Measurements from ENCODE around the gene RNF220.

The RNF220 gene

DNA sequence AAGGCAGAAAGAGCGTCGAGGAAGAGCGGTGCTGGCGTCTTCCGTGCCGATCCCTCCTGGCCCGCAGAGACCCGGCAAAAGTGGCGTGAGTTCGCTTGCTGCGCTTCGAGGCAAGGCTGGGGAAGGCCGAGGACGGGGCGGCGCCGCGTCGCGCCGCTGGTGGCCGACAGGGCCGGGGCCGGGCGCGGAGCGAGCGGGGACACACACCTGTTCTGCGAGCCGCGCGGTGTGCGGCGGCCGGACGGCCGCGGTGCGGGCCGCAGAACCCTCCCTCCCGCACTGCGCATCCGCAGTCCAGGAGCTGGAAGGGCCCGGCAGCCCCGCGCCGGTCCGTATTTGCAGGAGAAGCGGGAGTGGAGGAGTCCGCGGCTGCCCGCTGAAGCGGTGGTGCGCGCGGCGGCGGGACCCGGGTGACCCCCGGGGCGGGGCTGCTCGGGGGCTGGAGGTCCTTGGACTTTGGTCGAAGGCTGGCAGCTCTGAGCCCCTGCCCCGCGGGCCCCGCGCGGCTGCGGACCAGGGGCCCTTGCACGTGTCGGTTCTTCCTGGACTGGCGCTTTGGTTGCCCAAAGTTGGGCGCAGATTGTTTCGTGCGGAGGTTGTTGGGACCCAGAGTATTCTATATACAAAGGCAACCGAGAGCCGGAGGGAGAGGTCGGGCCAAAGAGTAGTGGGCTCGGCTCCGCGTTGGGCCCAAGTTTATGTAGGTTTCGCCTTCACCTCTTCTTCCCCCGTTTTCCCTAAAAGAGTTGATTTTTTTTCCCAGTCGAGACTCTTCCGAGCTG, 2.6 kb downstream of the RNF220 start:
- no peak for DNase-seq

DNA sequence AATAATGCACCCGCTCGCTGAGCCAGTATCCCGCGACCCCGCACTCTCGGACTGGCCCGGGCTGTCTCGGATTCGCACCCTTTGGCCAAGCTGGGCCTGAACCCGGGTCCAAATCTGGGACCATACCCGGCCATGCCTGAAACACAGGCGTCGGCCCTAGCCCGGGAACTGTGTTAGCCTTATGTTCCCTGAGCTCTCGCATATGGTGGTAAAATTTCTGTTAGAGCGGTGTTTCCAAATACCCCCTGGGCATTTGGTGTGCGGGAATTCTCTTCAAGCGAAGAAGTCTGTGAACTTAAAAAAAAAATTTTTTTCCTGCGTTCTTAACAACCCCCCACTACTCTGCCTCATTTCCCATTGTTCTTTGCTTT, 3.1 kb downstream of the RNF220 start:
- no peak for DNase-seq

DNA sequence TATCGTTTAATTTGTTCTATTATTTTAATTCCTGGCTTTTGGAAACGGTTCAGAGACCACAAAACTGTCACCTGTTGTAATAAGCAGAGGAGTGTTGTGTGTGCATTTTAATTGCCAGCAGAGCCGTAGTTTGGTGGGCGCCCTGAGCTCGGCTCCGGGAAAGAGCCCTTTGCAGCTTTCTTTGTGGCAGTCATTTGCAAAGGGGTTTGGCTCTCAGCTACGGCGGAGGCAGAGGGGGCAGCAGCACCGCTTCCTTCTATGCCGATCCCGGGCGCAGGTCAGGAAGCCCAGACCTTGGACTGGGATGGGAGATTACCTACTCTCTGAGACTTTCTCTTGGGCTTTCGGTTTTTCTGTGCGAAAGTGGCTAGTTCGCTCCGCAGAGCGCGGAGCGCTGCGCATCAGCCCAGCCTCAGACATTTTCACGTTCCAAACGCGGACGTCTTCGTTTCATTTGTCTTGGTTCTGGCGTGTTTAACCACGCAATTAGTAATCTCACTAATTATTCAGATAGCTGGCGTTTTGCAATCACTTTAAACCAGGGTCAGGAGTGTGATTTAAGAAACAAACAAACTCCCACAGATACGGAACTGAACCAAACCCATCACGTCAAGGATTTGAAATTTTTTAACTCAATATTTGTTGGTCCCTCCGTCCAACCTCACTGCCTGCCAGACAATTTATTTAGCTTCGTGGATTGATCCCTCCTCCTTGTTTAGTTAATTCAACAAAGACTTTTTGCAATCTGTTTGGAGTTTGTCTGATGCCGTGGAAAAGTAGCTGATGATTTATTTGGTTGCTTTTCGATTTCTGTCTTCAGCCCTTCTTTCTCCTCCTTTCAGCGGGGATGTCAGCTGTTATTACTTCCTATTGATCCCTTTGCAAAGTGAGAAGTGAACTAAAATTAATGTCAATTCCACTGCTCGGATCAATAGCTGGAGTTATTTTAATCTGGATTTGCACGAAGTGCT, 3.9 kb downstream of the RNF220 start:
- no peak for DNase-seq

DNA sequence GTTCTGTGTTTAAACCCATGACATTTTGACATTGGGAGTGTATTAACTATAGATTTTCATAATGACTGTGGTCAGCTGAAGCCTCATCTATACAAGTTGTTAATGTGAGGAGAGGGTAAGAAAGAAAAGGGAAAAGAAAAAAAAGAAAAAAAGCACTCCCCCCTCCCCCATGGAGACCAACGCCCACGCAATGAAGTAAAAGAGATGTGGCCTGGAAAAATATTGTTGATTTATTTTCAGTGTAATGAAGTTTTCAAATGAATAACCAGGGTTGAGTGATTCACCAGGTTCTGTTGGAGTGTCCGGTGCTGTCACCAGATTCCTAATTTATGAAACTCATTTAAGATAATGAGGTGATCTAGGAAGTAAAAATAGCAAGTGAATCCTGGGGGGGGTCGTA, 4.7 kb downstream of the RNF220 start:
- no peak for DNase-seq

DNA sequence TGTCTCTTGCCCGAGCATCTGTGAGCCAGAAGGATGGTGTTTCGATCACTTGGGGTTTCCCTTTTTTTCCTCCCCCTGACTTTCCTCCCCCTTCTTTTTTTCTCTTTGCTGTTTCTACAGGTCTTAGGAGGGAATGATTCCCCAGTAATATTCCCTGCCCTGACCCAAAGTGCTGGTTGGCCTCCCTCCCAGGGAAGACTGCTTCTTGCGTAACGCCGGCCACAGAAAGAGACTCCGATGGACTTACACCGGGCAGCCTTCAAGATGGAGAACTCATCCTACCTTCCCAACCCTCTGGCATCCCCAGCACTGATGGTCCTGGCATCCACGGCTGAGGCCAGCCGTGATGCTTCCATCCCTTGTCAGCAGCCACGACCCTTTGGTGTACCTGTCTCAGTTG, 6.8 kb downstream of the RNF220 start:
- no peak for DNase-seq

DNA sequence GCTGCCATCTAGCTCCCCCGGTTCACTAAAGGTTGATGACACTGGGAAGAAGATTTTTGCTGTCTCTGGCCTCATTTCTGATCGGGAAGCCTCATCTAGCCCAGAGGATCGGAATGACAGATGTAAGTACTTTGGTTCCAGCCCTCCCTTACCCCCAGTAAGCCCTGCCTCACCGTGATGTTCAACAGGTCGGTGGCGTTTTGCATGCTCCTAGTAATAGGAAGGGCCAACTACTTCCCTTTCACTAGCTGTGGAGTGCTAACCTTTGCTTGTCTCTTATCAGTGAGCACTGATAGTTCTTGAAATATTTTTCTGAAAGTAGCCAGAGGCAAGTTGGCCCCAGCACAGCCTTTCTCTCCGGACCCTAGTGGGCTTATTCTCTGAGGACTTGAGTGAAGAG, 7.5 kb downstream of the RNF220 start:
- DNase-seq: no peak

DNA sequence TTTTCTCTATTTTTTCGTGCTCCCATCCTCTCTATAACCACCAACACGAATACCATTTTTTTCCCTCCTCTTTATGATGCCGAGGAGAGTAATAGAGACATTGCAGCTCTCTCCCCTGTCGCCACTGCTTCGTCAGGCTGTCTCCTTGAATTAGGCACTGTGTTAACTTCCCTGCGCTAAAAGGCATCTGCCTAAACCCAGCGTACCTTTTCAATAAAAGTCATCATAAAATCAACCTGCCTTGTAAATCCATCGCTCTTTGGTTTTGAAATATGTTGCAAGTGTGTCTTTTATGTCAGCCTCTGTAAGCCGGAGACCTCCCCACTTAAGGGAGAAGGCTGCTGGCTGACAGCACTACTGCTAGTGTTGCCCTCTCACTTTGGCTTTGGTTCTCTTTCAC, 8.7 kb downstream of the RNF220 start:
- DNase-seq: no peak

DNA sequence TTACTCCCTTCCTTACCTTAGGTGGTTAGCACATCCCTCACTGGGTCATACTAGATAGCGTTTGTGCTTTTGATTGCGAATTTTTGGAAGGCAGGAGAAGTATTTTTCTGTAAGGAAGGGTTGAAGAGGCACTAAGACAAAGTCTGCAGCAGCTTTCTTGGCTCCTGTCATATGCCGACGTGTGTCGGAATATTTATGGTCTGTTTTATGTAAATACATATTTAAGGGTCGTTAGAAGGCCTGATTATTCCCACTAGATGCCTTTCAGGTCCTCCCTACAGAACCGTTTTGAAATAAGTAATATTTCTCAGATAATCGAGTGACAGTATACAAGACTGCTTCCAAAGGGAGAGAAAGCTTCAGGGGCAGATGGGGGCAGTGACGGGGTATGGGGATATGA, 10.0 kb downstream of the RNF220 start:
- DNase-seq: no peak

DNA sequence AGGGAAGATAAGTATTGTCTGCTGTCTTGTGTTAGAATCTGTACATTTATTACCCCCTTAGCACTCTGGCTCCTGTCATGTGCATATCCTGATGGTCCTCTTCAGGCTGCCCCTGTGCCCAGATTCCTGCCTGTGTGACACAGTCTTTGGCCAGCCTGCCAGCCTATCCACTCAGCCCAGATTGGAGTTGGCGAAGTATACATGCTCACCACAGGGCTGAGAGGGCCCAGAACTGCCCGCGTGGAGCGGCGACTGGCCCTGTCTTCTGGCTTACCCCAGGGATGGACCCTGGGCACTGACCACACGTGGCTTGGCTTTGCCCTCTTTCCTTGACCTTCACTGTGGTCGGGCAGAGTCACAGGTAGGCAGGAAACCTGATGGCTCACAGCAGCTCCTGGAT, 11.4 kb downstream of the RNF220 start:
- no peak for DNase-seq

DNA sequence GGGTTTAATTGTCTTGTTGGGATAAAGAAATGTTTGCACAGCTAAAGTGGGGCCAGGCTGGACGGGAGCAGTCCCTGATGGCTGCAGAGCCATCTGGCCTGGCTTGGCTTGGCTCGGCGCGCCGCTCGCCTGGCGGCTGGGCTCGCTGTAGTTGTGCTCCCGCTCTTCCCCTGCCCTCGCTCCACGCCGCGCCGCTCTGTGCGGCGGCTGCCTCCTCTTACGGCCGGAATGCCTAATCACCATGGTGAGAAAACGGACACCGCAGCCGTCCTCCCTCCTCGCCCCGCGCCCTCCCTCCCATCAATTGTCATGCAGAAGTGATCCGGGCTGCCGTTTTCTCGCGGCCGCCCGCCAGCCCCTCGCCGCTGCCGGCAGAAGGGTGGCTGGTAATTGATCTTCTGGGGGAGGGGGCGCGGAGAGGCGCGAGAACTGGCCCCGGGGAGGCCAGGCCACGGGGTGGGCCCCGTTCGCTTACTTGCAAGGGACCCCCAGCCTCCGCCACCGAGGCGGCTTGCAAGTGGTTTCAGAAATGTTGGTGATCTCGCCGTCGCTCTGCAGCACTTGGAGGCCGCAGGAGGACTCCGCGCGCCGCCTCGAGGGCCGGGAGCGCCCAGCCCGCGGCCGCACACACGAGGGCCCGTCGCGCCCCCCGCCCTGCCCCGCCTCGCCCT, 12.4 kb downstream of the RNF220 start:
- DNase-seq: no peak

DNA sequence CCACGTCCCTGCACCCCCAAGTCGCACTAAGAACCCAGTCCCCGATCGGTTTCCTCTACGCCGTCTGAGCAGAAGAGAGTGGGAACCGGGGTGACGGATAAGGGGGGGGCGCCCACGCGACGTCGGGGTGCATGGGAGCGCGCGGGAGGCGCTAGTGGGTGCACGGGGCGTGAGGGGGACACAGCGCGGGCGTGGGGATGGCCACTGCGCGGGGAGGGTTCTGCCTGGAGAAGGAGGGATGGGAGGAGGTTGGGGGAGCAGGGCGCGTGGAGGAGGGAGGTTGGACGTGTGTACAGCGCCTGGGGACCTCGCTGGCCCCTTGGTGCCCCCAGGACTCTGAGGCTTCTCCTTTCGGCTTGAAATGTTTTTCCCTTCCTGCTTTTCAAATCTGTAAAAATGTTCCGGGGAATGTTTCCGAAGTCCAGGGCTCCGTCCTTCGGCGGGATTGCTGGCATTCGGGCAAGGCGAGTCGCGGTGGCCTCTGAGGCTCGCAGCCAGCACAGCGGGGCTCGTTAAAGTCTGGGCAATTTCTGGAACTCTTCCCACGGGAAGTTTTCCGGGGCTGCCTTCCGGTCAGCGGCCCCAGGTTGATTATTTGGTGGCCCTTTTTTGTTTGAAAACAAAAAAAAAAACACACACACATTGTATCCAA, 13.1 kb downstream of the RNF220 start:
- no peak for DNase-seq

DNA sequence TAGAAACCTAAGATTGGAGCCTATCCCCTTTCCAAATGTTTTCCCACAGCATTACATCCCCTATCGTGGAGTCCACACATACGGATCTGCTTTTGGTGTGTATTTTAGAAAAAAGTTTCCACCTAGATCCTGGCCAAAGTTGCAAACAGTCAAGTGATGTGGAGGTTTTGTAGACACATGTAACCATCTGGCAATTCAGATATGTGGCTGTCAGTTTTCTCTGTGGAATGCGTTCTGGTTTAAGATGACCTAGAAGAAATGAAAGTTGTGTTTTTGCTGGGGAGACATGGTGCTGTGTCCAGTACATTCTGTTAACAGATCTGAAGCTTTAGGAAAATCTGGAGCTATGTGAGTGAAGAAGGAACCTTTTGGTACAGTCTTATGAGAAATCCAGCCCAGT, 14.8 kb downstream of the RNF220 start:
- DNase-seq: no peak

DNA sequence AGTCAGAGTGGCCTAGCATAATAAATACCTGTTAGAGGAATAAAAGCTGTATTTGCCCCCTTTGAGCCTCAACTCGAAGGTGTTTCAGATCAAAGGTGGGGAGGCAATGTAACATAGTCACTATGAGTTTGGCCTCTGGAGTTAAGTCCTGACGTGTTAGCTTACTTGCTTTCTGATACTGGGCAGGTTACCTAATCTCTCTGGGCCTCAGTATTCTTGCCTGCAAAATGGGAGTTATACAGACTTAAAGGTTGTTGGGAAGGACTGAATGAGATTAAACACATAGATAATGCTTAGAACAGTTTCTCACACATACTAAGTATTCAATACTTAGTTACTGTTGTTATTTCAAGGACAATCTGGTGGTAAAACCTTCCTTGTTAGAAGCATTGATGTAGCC, 15.5 kb downstream of the RNF220 start:
- DNase-seq: no peak

DNA sequence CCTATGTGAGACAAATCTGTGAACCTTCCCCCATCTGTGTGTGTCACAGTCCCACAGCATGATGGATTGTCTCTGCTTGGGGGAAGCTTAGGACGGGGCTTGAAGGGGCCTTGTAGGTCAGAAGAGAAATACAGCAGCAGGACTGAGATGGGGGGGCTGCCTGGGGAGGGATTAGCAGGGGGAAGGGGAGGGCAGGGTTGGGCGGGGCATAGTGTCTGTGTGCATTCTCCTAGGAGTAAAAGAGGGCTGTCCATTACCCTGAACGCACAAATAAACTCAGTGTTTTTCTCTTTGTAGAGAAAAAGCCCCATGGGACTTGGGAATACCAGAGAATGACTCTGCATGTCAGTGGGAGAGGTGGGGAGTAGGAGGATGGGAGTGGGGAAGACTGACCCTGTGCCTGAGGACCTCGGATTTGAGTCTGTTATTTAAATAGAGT, 16.4 kb downstream of the RNF220 start:
- DNase-seq: no peak

DNA sequence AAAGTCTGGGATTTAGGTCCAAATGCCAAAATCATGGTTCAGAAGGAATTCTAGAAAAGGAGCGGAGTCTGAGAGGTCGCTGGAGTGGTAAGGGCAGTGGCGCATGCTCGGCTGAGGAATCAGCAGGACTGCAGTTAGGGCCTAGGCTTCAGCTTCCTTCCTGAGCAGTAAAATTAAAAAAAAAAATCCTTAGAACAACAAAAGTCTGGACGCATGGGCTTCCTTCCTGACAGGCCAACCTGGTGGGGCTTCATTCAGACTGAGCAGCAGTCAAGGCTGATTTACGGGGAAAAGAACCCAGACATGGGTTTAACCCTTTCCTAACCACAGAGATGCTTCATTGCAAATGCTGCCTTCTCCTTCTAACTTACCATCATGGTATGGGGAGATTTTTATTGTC, 17.1 kb downstream of the RNF220 start:
- DNase-seq: no peak

DNA sequence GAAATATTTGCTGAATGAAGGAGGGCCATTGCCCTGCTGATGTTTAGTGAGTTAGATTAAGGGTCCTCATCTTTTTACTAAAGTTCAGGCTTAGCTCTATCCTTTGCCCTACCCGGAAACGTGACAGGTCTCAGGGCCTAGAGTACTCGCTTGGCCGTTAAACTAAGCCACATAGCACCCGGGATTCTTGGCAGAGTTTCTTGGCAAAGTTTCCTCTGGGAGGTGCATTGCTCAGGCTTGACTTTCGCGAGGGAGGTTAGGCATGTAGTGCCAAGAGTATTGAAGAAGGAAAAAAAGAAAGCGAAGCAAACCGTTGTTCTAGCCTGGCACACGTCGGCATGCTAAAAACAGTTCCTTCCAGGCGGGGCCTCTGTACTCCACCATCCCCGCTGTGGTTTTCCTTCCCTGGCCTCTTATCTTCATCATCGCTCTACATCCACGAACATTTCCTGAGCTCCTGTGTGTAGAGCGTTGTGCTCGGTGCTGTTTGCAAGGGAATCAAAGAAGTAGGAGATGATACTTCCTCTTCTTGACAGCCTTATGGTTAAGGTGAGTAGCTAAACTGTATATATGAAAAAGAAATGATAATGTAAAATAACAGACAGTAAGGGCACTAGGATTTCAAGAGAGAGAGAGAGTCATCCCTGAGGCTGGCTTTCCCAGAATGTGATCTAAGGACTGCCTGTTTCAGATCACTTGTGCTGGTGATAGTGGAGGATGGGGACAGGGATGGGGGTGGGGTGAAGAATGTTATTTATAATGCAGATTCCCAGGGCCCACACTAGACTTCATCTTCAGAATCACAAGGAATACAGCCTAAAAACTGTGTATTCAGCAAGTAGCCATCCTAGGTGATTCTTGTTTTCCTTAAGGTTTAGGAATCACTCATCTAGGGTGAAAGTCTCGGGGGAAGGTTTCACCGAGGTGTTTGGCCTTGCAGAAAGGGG, 18.8 kb downstream of the RNF220 start:
- DNase-seq: no peak

DNA sequence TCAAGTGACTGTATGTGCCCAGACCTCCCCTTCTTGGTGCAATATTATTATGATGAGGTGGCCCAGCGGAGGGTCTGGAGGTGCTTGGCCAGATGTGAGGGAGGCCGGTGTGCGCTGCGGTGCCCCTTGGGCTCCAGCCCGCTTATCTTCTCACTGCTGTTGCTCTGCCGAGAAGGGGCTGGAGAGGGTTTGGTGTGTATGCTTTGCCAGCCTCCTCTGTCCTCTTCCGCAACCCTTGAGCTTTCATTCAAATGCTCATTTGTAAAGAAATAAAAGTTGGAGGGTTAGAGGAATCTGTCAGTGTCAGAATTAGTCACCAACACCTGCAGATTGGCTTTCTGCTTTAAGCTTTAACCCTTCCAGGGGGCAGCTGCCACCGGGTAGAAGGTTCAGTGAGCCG, 19.7 kb downstream of the RNF220 start:
- no peak for DNase-seq

DNA sequence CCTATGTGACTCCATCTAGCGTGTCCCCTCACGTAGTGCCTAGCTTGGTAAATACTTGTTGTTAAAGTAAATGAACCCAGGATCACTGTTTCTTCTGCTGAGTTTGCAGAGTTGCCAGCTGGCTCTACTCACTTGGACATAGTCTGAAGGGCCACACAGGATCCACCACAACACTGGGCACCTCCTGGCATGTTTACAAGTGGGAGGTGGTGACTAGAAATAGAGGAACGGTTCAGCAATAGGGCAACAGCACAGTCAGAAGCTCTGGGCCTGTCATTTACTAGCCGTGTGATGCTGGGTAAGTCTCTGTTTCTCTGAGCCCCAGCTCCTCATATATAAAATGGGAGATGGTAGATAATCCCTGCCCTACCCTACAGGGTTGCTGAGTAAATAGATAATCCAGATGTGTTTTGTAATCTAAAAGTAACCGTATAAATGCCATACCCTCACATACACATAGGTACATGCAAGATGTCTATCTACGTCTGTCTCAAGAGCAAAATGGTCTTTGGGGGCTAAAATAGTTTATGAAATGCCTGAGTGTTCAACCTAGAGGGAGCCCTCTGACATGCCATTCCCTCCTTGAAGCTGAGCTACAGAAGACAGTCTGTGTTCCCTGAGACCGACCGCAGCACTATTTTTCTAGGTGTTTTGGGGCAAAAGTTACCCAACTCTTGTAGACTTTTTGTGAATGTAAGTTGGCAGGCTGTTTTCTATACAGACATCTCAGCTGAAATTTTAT, 20.5 kb downstream of the RNF220 start:
- no peak for DNase-seq

DNA sequence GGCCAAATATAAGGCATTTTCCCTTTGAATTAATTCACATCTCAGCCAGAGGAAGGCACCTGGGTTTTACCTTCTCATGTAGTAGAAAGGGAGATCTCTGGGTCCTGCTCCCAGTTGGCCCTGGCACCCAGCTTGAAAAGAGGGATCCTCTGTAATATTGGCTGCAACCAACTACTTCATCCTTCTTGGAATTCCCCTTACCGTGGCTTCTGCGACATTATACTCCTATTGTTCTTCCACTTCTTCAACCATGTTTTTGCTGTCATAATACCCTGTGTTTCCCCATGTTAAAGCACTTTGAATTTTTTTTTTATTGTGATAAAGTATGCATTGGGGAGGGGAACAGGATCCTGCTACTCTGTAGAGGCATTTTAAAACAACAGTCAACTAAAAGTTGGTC, 26.8 kb downstream of the RNF220 start:
- no peak for DNase-seq

DNA sequence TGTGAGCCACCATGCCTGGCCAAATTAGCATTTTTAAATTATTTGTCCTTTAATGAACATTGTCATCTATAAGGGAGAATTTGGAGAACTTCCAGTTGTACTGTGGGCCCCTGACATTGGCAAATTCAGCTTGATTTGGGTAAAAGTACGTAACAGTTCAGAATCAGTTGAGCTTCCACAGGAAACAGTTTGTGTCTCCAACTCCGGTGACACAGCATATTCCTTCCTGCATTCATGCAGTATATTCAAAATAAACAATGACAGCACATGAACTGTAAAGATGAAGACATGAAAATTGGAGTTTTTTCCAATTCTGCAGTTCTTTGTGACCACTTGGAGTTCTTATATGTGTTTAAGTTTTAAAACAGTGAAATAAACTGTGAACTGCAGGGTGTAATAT, 28.2 kb downstream of the RNF220 start:
- no peak for DNase-seq
